Lower leg skin (tissue), 4 donors: Measurements from ENCODE around the gene ETV2. TPM values are rescaled to one million over a fixed set of nuclear protein-coding genes. Genes with fewer than 3 reads are reported as not detected.

Experiments used
- DNase-seq, 2 donors: peaks; one replicate each; pipeline ENCODE4 v3.0.0-alpha.2; 2019; ENCODE audit warnings: low spot score in 2 of 2
- H3K4me3 ChIP-seq: fragments of 200-600 bp; sonication (generic); 2 replicates; pipeline ENCODE4 v1.5.1; 2017; ENCODE audit warnings: mild to moderate bottlenecking, low read depth; ENCODE audit not compliant: poor library complexity, severe bottlenecking
- CTCF ChIP-seq, 3 donors: fragments of 450-650 bp; IDR thresholded peaks; one replicate each; pipeline ENCODE4 v1.5.1; 2016; ENCODE audit warnings: antibody characterized with exemption in 3 of 3, mild to moderate bottlenecking in 3 of 3, moderate library complexity in 2 of 3
- POLR2A ChIP-seq, 2 donors: fragments of 450-650 bp; IDR thresholded peaks; one replicate each; pipeline ENCODE4 v1.6.1; 2016 to 2017; ENCODE audit warnings: antibody characterized with exemption in 2 of 2, mild to moderate bottlenecking in 1 of 2, moderate library complexity in 1 of 2
- WGBS, 2 donors: methylation state at CpG; one replicate each; pipeline ENCODE4 v1.1.5; 2018; 5-methylcytosine and 5-hydroxymethylcytosine counted together
- intact Hi-C: fragments of 100-400 bp; cut with DNase I; formaldehyde crosslinking; loops from one replicate; pipeline ENCODE4 v1.15.0; 2023; ENCODE audit warnings: low total_unique reads
- total RNA-seq, 4 donors: library from RNA; depleted of rRNA; stranded (reverse); fragments of >200 nt; gene quantifications; one replicate each; pipeline ENCODE4 v1.1.0, GENCODE V29; 2016

The ETV2 gene
- total RNA-seq, 4 donors from 2014 or later: 1.2 to 1.8 (median 1.6) TPM; not detected in 1

- no peak overlapping the region for H3K4me3 ChIP-seq
- WGBS, 2 donors: 63 to 81% methylated on average over 1 of the region's 1 CpG
- TF ChIP-seq CTCF (IDR thresholded peaks at IDR 0.05): no peak
- TF ChIP-seq POLR2A (IDR thresholded peaks at IDR 0.05): no peak
- intact Hi-C loops: no loop called here
- DNase-seq: no peak
Measured at GRCh38 chr19:35613574-35613973, 28.0 kb upstream of the ETV2 start.

- no peak for DNase-seq
- TF ChIP-seq POLR2A (IDR thresholded peaks at IDR 0.05): no peak
- TF ChIP-seq CTCF (IDR thresholded peaks at IDR 0.05): no peak
- H3K4me3 ChIP-seq: no peak overlapping the region
- WGBS, 2 donors: 80 to 94% methylated on average over 9 to 16 of the region's 17 CpGs
- intact Hi-C loops: no loop called here
Measured at GRCh38 chr19:35615036-35615435, 26.5 kb upstream of the ETV2 start.

GRCh38 chr19:35618857-35619256 lies 22.7 kb upstream of the ETV2 start:
- DNase-seq: no peak
- intact Hi-C loops: no loop called here
- WGBS, 2 donors: 83 to 92% methylated on average over 4 to 7 of the region's 7 CpGs
- TF ChIP-seq CTCF (IDR thresholded peaks at IDR 0.05) (no peak), POLR2A (IDR thresholded peaks at IDR 0.05) (no peak)
- H3K4me3 ChIP-seq: no peak overlapping the region

GRCh38 chr19:35619290-35619923 lies 22.1 kb upstream of the ETV2 start:
- intact Hi-C loops: no loop called here
- no peak for TF ChIP-seq CTCF (IDR thresholded peaks at IDR 0.05)
- no peak for TF ChIP-seq POLR2A (IDR thresholded peaks at IDR 0.05)

GRCh38 chr19:35620001-35620400 lies 21.5 kb upstream of the ETV2 start:
- intact Hi-C loops: no loop called here
- H3K4me3 ChIP-seq: no peak overlapping the region
- DNase-seq: no peak
- TF ChIP-seq POLR2A (IDR thresholded peaks at IDR 0.05) (no peak), CTCF (IDR thresholded peaks at IDR 0.05) (no peak)
- WGBS, 2 donors: 89 to 94% methylated on average over 14 to 17 of the region's 17 CpGs

More at GRCh38 chr19:35619290-35619923, 22.1 kb upstream of the ETV2 start:
- H3K4me3 ChIP-seq: no peak overlapping the region
- DNase-seq: no peak
- 88 to 92% methylated on average over 9 to 11 of the region's 12 CpGs for WGBS, 2 donors

- TF ChIP-seq POLR2A (IDR thresholded peaks at IDR 0.05): no peak
- no peak for TF ChIP-seq CTCF (IDR thresholded peaks at IDR 0.05)
- WGBS, 2 donors: 95 to 97% methylated on average over 9 of the region's 9 CpGs
- intact Hi-C loops: no loop called here
- no peak overlapping the region for H3K4me3 ChIP-seq
- no peak for DNase-seq
Measured at GRCh38 chr19:35621708-35622107, 19.8 kb upstream of the ETV2 start.
